Stimulated activated CD4-positive, alpha-beta T cell treated with anti-CD3 and anti-CD28 coated beads, TNF-alpha, amount 100 ng/mL, for 48 hours (primary cell): ENCODE data around the gene AEBP1.
"Not testable (repeated sequence)": the region's sequence is repeated elsewhere in the genome, so short reads cannot be mapped to it uniquely, and the experiment has no call there.

Experiments
- DNase-seq, 3 donors: peaks; one replicate each; pipeline ENCODE4 v3.0.0-alpha.2; 2020; ENCODE audit warnings: low read depth in 3 of 3

Gene AEBP1

GRCh38 chr7:44116789-44117666, 12.9 kb downstream of the AEBP1 start:
- no peak for DNase-seq

- DNase-seq, result no peak
These were observed 13.8 kb downstream of the AEBP1 start for GRCh38 chr7:44117801-44118429.

- DNase-seq, result no peak
These were observed 15.8 kb downstream of the AEBP1 start for GRCh38 chr7:44119829-44120380.

- DNase-seq, result no peak
These were observed 16.2 kb downstream of the AEBP1 start for GRCh38 chr7:44120395-44120794.

- no peak for DNase-seq
These were observed 17.7 kb downstream of the AEBP1 start for GRCh38 chr7:44121761-44122420.

GRCh38 chr7:44122529-44122928, 18.4 kb downstream of the AEBP1 start:
- no peak for DNase-seq

- DNase-seq, result peak; percentile 95 to 96 (median 96)
These were observed 19.3 kb downstream of the AEBP1 start, which contains the start of gene POLD2 for GRCh38 chr7:44123190-44124003. Gene POLD2 (minus strand): TSS chr7:44123548. CDS start chr7:44122053, 1,495 bp downstream.

GRCh38 chr7:44124822-44125202, 20.7 kb downstream of the AEBP1 start:
- DNase-seq, result no peak

GRCh38 chr7:44126574-44126973, 22.4 kb downstream of the AEBP1 start:
- not testable (repeated sequence) for DNase-seq

- no peak for DNase-seq
These were observed 23.0 kb downstream of the AEBP1 start for GRCh38 chr7:44127161-44127560.

GRCh38 chr7:44128721-44129582, 24.8 kb downstream of the AEBP1 start:
- DNase-seq, result no peak

- no peak for DNase-seq
These were observed 27.3 kb downstream of the AEBP1 start for GRCh38 chr7:44131173-44132029.

GRCh38 chr7:44132039-44132438, 27.9 kb downstream of the AEBP1 start:
- no peak for DNase-seq

- no peak for DNase-seq
These were observed 29.1 kb downstream of the AEBP1 start for GRCh38 chr7:44133295-44133694.

GRCh38 chr7:44134943-44135628, 30.9 kb downstream of the AEBP1 start:
- DNase-seq, result no peak

- no peak for DNase-seq
These were observed 32.6 kb downstream of the AEBP1 start for GRCh38 chr7:44136731-44137130.

- no peak for DNase-seq
These were observed 34.6 kb downstream of the AEBP1 start for GRCh38 chr7:44138698-44139097.

- no peak for DNase-seq
These were observed 35.3 kb downstream of the AEBP1 start for GRCh38 chr7:44139311-44140010.
